Colonic mucosa (tissue), 4 donors: ENCODE measurements around the gene MARVELD1. TPM values are rescaled to one million over a fixed set of nuclear protein-coding genes. Genes with fewer than 3 reads are reported as not detected.

Experiments
- DNase-seq: peaks from one replicate; pipeline ENCODE4 v3.0.0-alpha.2; 2020
- H3K27ac ChIP-seq: fragments of 200-600 bp; one replicate; pipeline ENCODE4 v1.8.0; 2021
- H3K27me3 ChIP-seq: fragments of 200-600 bp; one replicate; pipeline ENCODE4 v1.8.0; 2021
- H3K36me3 ChIP-seq: fragments of 200-600 bp; one replicate; pipeline ENCODE4 v1.8.0; 2021
- H3K4me1 ChIP-seq: fragments of 200-600 bp; one replicate; pipeline ENCODE4 v1.8.0; 2021; ENCODE audit warnings: mild to moderate bottlenecking
- H3K4me3 ChIP-seq: fragments of 200-600 bp; one replicate; pipeline ENCODE4 v1.8.0; 2021
- H3K9ac ChIP-seq, 2 donors: one replicate each; pipeline ENCODE4 v1.7.0; 2013; ENCODE audit warnings: control low read depth in 2 of 2, low read depth in 2 of 2, low read length in 2 of 2
- H3K9me3 ChIP-seq: fragments of 200-600 bp; one replicate; pipeline ENCODE4 v1.8.0; 2021
- intact Hi-C: fragments of 100-400 bp; cut with DNase I; formaldehyde crosslinking; loops from one replicate; pipeline ENCODE4 v1.14.1; 2022
- total RNA-seq, 2 donors: library from RNA; stranded (reverse); fragmentation: NEBNext Ultra II Directional in 1 of 2; extraction: Animal tissue kit (Norgen Biotek cat#: 25700) in 1 of 2; gene quantifications; one replicate each; pipeline ENCODE4 v1.2.1, GENCODE V29; 2021
- TF ChIP-seq, protein P1 (sequence below): fragments of 200-600 bp; IDR thresholded peaks from one replicate; pipeline ENCODE4 v1.8.0; 2022; ENCODE audit warnings: antibody characterized with exemption, mild to moderate bottlenecking
- donor health status: healthy.
- donor health status: DM: no; HTN: no; CAD: no.
- donor health status: DM: no; HTN: no; CAD: no.

MARVELD1 gene
- total RNA-seq, 2 donors from 2014 or later = 25.7 to 31.7 TPM

DNA sequence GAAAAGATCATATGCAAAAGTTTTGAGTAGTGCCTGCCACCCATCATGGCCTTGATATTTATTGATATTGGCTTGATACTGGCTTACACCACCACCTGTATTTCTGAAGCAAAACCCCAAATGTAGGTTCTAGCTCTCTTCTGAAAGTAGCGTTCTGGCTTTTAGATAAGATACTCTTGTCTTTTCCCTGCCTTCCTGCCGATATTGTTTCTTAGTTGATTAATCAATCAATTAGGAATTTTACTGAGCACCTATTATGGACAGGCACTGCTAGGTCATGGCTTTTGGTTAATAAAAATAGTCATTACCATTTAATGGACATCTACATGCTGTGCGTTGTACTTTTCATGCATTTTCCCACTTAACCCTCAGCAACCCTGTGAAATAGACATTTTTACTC, 50.4 kb downstream of the MARVELD1 start:
- H3K9ac ChIP-seq = no peak overlapping the region
- H3K4me3 ChIP-seq = no peak overlapping the region
- H3K36me3 ChIP-seq = peaks cover 4% of the 10 kb centered on the region
- no peak overlapping the region for H3K27ac ChIP-seq
- intact Hi-C loops = loop anchor here (10.0 kb wide), 1 partner anchor 101 kb away; no protein-coding TSS in a partner anchor
- TF ChIP-seq, protein P1, sequence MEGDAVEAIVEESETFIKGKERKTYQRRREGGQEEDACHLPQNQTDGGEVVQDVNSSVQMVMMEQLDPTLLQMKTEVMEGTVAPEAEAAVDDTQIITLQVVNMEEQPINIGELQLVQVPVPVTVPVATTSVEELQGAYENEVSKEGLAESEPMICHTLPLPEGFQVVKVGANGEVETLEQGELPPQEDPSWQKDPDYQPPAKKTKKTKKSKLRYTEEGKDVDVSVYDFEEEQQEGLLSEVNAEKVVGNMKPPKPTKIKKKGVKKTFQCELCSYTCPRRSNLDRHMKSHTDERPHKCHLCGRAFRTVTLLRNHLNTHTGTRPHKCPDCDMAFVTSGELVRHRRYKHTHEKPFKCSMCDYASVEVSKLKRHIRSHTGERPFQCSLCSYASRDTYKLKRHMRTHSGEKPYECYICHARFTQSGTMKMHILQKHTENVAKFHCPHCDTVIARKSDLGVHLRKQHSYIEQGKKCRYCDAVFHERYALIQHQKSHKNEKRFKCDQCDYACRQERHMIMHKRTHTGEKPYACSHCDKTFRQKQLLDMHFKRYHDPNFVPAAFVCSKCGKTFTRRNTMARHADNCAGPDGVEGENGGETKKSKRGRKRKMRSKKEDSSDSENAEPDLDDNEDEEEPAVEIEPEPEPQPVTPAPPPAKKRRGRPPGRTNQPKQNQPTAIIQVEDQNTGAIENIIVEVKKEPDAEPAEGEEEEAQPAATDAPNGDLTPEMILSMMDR = no peak
- H3K27me3 ChIP-seq = no peaks in the 10 kb centered on the region
- no peaks in the 10 kb centered on the region for H3K9me3 ChIP-seq
- no peak for DNase-seq
- H3K4me1 ChIP-seq = no peaks in the 10 kb centered on the region

DNA sequence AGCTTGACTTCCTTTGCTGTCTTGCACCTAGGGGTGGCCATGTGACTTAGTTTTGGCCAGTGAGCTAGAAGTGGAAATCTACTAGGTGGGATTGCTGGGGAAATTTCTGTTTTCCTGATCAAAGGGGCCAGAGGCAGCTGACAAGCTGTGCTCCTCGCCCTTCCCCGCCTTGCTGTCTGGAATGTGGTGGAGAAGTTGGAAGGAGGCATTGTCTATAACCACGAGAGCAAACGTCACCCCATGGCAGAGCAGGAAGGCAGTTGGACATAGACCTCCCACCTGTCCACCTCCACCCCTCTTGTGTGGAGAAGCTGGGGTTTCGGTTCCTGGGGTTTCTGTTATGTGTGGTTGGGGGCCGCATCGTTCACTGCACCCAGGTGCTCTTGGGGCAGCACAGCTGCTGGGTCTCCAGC, 51.0 kb downstream of the MARVELD1 start:
- Histone ChIP-seq H3K4me3 (no peak overlapping the region), H3K27ac (no peak overlapping the region), H3K36me3 (no peaks in the 10 kb centered on the region), H3K27me3 (no peaks in the 10 kb centered on the region), H3K9me3 (no peaks in the 10 kb centered on the region), H3K9ac (no peak overlapping the region), H3K4me1 (no peaks in the 10 kb centered on the region)
- intact Hi-C loops = loop anchor here (10.0 kb wide), 1 partner anchor 100 kb away; no protein-coding TSS in a partner anchor
- DNase-seq = no peak
- TF ChIP-seq, protein P1 = no peak

DNA sequence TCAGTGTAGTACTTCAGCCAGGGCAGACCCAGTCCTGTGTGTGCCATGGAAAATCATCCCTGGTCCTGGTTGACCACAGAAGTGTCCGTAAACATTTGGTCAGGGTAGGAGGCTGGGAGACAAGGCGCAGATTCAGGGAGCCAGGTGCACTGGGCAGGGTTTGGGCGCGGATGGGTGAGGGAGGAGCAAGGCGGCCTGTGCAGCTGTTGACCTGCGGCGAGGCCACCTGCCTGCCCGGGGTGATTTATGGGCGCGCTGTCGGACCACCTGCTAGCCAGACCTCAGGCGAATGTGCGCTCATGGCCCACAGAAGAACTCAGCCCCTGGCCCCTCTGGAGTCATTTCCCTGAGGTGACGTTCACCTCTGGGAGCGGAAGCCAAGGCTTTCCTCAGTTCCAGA, 51.7 kb downstream of the MARVELD1 start:
- no peaks in the 10 kb centered on the region for H3K4me1 ChIP-seq
- H3K4me3 ChIP-seq = no peak overlapping the region
- no peak overlapping the region for H3K27ac ChIP-seq
- H3K9me3 ChIP-seq = no peaks in the 10 kb centered on the region
- TF ChIP-seq, protein P1 = no peak
- DNase-seq = peak; percentile 34
- H3K27me3 ChIP-seq = peaks cover 3% of the 10 kb centered on the region
- H3K9ac ChIP-seq = no peak overlapping the region
- H3K36me3 ChIP-seq = no peaks in the 10 kb centered on the region
- intact Hi-C loops = loop anchor here (10.0 kb wide), 1 partner anchor 100 kb away; no protein-coding TSS in a partner anchor

DNA sequence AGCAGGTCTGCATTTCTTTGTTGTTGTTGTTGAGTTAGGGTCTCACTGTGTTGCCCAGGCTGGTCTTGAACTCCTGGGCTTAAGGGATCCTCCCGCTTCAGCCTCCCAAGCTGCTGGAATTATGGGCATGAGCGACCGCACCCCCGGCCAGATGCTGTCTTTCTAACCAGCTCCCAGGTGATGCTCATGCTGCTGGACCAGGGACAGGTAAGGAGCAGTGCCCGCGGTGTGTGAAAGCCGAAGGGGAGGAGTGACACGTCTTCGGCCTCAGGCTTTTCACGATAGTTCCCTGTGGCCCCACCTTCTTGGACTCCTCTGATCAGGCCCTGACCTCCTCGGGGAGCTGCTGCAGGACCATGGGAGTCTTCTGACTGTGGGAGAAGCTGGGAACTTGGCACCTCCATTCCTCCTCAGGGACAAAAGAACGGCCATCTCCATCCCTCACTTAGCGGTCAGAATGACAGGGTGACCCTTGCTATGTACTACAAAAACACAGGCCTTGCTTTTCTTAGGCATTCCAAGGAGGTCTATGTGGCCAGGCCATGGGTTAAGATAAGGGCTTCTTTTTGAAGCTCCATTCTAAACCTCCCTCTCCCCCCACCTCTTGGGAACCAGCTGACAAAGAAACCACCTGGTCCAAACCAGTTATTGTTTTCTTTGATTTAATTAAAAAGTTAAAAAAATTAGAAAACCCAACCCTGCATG, 52.7 kb downstream of the MARVELD1 start:
- Histone ChIP-seq H3K27me3 (peaks cover 13% of the 10 kb centered on the region), H3K36me3 (no peaks in the 10 kb centered on the region), H3K4me3 (no peak overlapping the region), H3K4me1 (no peaks in the 10 kb centered on the region), H3K9me3 (no peaks in the 10 kb centered on the region), H3K9ac (no peak overlapping the region), H3K27ac (no peak overlapping the region)
- intact Hi-C loops = loop anchor here (10.0 kb wide), 1 partner anchor 99 kb away; no protein-coding TSS in a partner anchor
- no peak for DNase-seq
- TF ChIP-seq, protein P1 = no peak

DNA sequence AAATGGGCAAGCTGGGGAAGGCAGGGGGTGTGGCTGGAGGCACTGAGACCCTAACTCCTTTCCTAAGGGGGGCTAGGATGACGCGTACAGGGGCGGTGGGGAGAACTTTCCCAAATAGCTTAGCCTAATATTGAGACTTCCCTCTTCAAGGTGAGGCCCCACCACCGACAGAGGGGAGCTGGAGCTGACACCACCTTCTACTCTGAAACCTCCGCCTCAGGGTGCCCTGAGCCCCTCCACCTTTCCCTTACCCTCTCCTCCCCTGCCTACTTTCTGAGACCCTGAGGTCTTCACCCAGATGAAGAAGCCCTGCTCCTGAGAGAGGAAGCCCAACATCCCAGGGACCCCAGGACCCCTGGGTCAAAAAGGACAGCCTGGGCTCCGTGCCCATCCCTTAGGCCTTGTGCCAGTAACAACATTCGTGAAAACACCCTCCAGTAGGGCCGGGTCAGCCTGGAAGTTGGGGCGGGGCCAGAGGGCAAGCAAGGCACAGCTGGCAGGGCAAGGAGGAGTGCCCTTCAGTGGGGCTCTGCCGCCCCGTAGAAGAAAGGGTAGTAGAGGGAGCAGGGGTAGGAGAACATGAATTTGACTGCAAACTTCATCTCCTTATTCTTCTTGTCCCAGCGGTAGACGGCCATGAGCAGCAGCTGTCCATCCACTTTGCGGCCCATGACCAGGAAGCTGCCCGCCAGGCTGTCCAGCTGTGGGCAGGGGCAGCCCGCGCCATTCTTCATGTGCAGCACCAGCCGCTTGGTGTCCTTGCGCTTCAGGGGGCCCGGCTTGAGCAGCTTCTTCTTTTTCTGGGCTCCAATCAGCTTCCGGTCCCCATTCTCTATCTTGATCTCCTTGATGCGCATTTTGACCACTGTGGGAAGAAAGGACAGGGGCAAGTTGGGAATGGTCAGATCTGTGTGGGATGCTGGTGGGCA, 53.7 kb downstream of the MARVELD1 start:
- Histone ChIP-seq H3K9me3 (no peaks in the 10 kb centered on the region), H3K27ac (no peak overlapping the region), H3K4me3 (no peak overlapping the region), H3K9ac (no peak overlapping the region), H3K36me3 (no peaks in the 10 kb centered on the region), H3K4me1 (no peaks in the 10 kb centered on the region), H3K27me3 (peaks cover 21% of the 10 kb centered on the region)
- DNase-seq = no peak
- TF ChIP-seq, protein P1 = no peak
- intact Hi-C loops = loop anchor here (10.0 kb wide), 1 partner anchor 98 kb away; no protein-coding TSS in a partner anchor
